ENCODE data around the gene P3H4.
"Not testable (repeated sequence)": the region's sequence is repeated elsewhere in the genome, so short reads cannot be mapped to it uniquely, and the experiment has no call there.

Gene P3H4, protein sequence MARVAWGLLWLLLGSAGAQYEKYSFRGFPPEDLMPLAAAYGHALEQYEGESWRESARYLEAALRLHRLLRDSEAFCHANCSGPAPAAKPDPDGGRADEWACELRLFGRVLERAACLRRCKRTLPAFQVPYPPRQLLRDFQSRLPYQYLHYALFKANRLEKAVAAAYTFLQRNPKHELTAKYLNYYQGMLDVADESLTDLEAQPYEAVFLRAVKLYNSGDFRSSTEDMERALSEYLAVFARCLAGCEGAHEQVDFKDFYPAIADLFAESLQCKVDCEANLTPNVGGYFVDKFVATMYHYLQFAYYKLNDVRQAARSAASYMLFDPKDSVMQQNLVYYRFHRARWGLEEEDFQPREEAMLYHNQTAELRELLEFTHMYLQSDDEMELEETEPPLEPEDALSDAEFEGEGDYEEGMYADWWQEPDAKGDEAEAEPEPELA

GRCh38 chr17:41811549-41812380 is at the start of gene P3H4:
Gene P3H4 (minus strand): TSS chr17:41811949. CDS start chr17:41811915, 34 bp downstream.
- no peak for DNase-seq (ENCODE audit: low read depth)

GRCh38 chr17:41860254-41860931 is 48.6 kb upstream of the P3H4 start:
- DNase-seq (ENCODE audit: low read depth) = no peak

GRCh38 chr17:41851382-41851781 is 39.6 kb upstream of the P3H4 start:
- DNase-seq (ENCODE audit: low read depth) = not testable (repeated sequence)

DNA sequence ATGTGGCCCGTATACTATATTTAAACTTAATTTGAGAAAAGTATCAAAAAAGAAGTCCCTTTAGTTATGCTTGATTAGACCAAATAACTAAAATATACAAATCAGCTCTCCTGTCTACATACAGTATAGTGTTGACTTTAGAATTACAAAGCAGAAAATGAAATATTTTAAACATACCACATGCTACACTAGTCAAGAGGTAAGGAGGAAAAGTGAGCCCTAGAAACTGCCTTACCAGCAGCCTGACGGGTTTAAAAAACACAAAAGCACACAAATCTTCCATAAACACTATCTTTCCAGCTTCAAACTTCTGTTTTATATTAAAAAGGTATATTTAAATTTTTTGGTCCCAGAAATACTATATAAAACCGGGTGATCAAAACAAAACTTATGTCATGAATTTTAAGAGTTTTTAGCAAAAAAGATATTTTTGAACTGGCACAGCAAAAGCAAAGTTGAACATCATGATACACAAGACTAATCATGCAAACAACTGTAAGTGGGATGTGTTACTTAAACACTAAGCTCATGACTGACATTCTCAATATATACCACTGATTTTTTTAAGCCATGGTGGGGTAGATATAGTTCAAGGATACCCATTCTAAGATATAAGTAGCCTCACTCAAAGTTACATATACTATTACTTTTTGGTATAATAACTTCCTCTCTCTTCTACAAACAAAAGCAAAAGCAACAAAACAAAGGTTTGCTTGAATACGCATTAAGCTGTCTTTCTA is 37.7 kb upstream of the P3H4 start:
- no peak for DNase-seq (ENCODE audit: low read depth)

DNA sequence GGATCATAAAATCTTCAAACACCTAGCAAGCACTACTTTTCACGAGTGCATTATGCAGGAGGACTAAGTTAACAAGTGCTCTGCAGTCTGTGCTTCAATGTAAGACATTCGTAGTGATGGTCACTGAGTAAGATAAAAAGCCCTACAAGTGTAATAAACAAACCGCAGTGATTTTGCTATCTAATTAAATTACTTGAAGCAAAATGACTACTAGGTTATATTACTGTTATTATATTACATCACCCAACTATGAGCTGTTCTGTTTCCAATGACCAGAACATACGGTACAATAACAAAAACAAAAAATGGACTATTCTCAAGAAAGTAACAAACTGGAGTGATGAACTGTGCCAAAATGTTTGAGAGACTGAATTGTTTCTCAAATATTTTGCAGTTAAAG is 37.0 kb upstream of the P3H4 start:
- no peak for DNase-seq (ENCODE audit: low read depth)

DNA sequence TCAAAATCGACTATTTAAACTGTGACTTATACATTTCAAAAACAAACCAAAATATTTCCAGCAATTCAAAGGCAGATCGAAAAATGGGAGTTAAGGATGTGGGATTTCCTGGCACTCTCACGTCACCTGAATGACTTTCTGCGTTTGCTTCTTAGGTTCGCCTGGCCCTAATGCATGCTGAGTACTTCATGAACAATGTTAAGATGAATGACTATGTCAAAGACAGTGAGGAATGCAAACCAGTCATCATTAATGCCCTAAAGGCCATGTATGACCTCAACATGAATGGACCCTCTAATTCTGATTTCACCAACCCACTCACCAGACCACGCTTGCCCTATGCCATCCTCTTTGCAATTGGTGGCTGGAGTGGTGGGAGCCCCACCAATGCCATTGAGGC is 33.2 kb upstream of the P3H4 start:
- DNase-seq (ENCODE audit: low read depth) = no peak

DNA sequence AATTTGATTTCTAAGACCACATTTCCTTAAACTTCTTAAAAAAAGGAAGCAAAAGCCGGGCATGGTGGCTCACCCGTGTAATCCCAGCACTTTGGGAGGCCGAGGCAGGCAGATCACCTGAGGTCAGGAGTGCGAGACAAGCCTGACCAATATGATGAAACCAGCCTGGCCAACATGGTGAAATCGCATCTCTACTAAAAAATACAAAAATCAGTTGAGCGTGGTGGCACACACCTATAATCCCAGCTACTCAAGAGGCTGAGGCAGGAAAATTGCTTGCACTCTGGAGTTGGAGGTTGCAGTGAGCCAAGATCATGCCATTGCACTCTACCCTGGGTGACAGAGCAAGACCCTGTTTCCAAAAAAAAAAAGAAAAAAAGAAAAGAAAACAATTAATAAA is 29.0 kb upstream of the P3H4 start:
- DNase-seq (ENCODE audit: low read depth) = not testable (repeated sequence)

DNA sequence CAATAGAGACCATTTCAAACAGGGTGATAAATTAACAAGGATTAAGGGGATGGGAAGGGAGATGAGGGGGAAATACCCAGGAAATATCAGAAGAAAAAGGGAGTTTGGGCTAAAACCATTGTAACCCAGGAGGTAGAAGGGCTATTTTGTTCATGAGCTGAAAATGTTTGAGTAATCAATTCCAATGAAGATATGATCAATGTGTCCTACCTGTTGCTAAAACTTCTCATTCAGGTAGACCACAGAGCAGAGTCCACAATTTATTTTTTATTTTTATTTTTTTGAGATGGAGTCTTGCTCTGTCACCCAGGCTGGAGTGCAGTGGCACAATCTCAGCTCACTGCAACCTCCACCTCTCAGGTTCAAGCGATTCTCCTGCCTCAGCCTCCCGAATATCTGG is 27.7 kb upstream of the P3H4 start:
- DNase-seq (ENCODE audit: low read depth) = not testable (repeated sequence)

DNA sequence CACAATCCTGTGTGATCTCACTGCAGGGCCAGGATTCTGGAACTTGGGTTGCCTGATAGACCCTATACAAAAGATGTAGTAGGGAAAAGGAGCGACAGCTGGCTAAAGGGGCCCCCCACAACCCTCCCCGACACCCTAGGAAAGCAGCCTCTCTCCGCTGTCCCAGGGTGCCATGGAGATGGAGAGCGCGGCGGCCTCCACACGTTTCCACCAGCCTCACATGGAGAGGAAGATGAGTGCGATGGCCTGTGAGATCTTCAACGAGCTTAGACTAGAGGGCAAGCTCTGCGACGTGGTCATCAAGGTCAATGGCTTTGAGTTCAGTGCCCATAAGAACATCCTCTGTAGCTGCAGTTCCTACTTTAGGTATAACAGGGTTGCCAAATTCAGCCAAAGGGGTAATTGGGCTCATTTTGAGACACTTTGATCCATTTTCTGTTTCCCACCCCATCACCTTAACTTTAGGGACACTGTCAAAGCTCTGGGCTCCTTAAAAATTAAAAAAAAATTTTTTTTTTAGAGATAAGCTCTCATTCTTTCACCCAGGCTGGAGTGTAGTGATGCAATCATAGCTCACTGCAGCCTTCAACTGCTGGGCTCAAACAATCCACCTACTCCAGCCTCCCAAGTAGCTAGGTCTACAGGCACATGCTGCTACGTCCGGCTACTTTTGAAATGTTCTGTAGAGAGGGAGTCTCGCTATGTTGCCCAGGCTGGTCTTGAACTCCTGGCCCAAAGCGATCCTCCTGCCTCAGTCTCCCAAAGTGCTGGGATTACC is 26.2 kb upstream of the P3H4 start, which contains the start of gene KLHL10:
Gene KLHL10, plus strand, starts transcription at position 65 of the 778 bp plus-strand sequence. Its CDS starts 108 bp downstream, at position 173.
- DNase-seq (ENCODE audit: low read depth) = no peak

GRCh38 chr17:41836550-41837196 is 24.9 kb upstream of the P3H4 start:
- DNase-seq (ENCODE audit: low read depth) = no peak

DNA sequence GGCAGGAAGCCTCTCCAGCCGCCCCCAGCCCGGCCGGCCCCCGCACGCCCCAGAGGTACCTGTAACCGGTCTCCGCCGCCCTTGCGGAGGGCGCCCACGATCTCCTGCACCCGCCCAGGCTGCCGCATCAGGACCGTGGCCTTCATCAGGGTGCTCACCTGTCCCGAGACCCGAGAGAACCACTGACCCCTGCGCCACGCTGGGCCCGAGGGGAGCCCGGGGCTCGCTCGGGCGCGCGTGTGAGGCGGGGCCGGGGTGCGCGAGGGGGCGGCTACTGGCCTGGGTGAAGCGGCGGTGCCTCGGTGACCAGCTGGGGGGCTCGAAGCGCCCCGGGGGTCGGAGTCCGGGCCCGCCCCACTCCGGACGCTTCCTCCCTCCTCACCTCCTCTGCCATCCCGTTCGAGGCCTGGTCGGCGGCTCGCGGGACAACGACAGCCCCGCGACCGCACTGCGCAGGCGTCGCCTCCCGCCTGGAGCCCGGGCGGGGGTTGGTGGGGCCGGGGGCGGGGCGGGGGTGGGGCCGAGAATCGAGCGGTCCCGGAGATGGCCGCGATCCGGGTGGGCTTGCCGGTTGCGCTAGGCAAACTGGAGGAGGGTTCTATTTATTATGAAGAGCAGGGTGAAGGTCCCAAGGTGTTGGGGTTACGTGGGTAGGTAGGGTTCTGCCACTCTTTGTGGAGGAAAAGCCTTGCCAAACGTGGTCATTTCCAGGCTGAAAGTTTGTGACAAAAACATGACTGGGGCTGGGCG is 24.2 kb upstream of the P3H4 start, which contains the start of gene NT5C3B:
Gene NT5C3B, minus strand, starts transcription at position 433 of the 750 bp plus-strand sequence. Its CDS starts 39 bp downstream, at position 394.
- DNase-seq (ENCODE audit: low read depth) = no peak

GRCh38 chr17:41835214-41835799 is 23.6 kb upstream of the P3H4 start:
- DNase-seq (ENCODE audit: low read depth) = no peak

DNA sequence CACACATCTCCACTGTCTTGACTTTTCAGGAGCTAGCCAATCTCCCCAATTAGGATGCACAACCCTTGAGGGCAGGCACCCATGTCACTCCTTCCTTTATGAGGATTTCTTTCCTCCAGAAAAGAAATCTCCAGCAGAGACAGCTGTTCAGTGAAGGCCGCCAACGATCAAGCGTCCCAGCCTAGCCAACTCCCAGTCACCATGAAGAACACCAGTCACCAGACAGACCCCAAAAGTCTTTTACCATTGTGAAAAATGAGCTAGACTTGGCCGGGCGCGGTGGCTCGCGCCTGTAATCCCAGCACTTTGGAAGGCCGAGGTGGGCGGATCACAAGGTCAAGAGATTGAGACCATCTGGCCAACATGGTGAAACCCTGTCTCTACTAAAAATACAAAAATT is 18.2 kb upstream of the P3H4 start:
- DNase-seq (ENCODE audit: low read depth) = not testable (repeated sequence)

DNA sequence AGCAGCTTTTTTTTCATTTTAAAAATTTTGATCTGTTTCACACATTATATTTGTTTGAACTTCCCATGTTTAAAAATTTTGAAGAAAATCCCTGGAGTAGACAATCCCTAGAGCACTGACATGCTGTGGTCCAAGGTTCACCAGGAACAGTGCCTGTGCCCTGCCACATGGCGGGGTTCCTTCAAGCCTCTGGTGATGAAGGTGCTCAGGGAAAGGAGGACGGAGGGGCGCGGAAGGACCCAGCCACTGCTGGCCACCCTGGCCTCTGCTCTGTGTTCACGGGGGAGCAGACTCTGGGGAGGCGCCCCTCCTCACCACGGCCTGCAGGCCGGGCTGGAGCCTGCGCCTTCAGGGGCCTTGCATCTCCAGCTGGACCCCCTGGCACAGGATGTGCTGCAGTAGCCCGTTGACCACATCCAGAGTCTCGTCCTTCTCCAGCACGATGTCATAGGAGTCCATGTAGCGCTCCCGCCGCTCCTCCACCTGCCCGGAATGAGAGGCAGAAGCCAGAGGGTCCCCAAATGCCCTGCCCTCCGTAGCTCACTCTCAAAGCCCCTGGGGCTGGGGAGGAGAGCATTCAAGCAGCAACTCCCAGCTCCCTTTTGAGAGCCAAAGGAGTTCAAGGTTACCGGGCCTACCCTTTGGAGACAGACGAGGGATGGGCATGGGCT is 13.6 kb upstream of the P3H4 start:
- DNase-seq (ENCODE audit: low read depth) = no peak

DNA sequence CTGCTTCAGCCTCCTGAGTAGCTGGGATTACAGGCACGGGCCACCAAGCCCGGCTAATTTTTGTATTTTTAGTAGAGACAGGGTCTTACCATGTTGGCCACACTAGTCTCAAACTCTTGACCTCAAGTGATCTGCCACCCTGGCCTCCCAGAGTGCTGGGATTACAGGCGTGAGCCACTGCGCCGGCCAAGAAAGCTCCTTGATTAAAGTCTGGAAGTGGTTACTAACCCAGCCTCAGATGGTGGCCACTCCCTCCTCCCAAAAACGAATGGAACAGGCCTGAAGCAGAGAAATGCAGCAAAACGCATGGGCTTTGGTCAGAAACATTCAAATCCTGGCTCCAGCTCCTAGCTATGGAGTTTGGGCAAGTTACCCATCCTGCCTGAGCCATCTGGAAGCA is 12.3 kb upstream of the P3H4 start:
- DNase-seq (ENCODE audit: low read depth) = no peak

DNA sequence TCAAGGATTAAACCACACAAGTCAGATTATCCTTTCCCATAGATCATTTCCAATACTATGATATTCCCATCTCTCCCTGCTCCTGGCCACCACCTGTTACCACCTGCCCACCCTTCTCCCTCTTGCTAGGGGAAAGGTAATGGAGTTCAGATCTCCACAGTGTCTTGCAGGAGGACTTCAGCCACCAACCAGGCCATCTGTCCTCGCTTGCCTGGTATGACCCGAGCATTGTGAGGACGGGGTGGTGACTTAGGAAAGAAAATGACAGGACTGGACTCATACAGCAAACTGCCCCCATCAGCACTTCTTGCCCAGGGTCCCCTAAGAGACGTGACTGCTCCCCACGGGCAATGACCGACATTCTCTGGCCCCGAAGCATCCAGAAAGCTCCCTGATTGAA is 11.8 kb upstream of the P3H4 start:
- no peak for DNase-seq (ENCODE audit: low read depth)

- DNase-seq (ENCODE audit: low read depth) = no peak
Measured at GRCh38 chr17:41823141-41823524, 11.4 kb upstream of the P3H4 start.

All from HS-27A (cell line).